HL-60 (cell line): Measurements from ENCODE around the gene UCN2.
A peak's percentile ranks its signal among the peaks of the same experiment; 100 is the strongest.

Source experiments
- DNase-seq, 2 experiments: peaks; one replicate each; pipeline ENCODE4 v3.0.0-alpha.2; 2010 to 2020; ENCODE audit warnings: low read depth in 1 of 2, low spot score in 1 of 2
- H3K27ac ChIP-seq: fragments of 250-450 bp; sonication (Bioruptor Pico); replicated peaks from 2 replicates; pipeline ENCODE4 v1.5.1; 2020; ENCODE audit warnings: mild to moderate bottlenecking, moderate library complexity
- H3K27me3 ChIP-seq: fragments of 250-450 bp; sonication (Bioruptor Pico); 2 replicates; pipeline ENCODE4 v1.5.1; 2021; ENCODE audit warnings: mild to moderate bottlenecking, moderate library complexity; ENCODE audit not compliant: insufficient read depth, poor library complexity, severe bottlenecking
- H3K4me3 ChIP-seq: replicated peaks from 2 replicates; pipeline ENCODE4 v1.5.1; 2011; ENCODE audit warnings: mild to moderate bottlenecking, control low read depth, low read length; ENCODE audit not compliant: insufficient read depth
- CTCF ChIP-seq: IDR thresholded peaks from one replicate; pipeline ENCODE4 v1.5.1; 2011; ENCODE audit warnings: low read length, control low read depth, inconsistent platforms; ENCODE audit not compliant: insufficient read depth
- GABPA ChIP-seq: IDR thresholded peaks from 2 replicates; pipeline ENCODE4 v1.6.1; 2012; ENCODE audit warnings: low read depth
- POLR2AphosphoS5 ChIP-seq: IDR thresholded peaks from 2 replicates; pipeline ENCODE4 v1.6.1; 2012; ENCODE audit warnings: low read depth
- REST ChIP-seq: IDR thresholded peaks from 2 replicates; pipeline ENCODE4 v1.6.1; 2012; ENCODE audit warnings: low read depth; ENCODE audit not compliant: insufficient replicate concordance
- SPI1 ChIP-seq: IDR thresholded peaks from 2 replicates; pipeline ENCODE4 v1.6.1; 2012; ENCODE audit warnings: low read depth, mild to moderate bottlenecking, borderline replicate concordance

UCN2 gene

GRCh38 chr3:48555949-48556795, 7.4 kb downstream of the UCN2 start:
- DNase-seq = no peak

DNA sequence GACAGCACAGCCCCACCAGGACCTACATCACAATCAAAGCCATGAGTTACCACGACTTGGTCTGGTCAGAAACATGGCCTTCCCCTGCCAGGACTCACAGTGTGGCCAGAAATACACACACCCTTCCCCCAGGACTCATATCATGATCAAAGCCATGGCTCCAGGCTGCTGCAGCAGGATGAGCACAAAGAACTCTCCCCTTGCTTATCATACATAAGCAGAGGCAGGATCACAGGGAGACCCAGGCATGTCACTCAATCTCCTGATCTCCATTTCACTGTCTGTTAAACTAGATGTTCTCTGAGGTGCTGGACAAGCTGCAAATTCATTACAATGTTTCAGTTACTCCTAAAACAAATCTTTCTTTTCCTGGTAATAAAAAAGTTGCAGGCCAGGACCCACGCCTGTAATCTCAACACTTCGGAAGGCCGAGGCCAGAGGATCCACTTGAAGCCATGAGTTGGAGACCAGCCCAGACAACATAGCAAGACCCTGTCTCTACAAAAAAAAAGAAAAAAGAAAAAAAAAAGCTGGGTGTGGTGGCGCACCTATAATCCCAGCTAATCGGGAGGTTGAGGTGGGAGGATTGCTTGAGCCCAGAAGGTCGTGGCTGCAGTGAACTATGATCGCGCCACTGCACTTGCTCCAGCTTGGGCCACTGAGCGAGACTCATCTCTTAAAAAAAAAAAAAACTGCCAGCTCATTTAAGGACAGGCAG, 8.2 kb downstream of the UCN2 start:
- H3K27ac ChIP-seq = no peak overlapping the region
- TF ChIP-seq REST (no peak), GABPA (no peak), SPI1 (no peak), POLR2AphosphoS5 (no peak), CTCF (no peak)
- peak overlapping the region; percentile 74; the same call in 1 of the 2 replicates for H3K4me3 ChIP-seq

More at GRCh38 chr3:48555949-48556795, 7.4 kb downstream of the UCN2 start:
- peak overlapping the region; percentile 74 for H3K4me3 ChIP-seq
- H3K27ac ChIP-seq = peak overlapping the region; percentile 92; the same call in 1 of the 2 replicates
- TF ChIP-seq POLR2AphosphoS5 (no peak), CTCF (no peak), GABPA (no peak), REST (no peak), SPI1 (no peak)
- H3K27me3 ChIP-seq = no peaks in the 10 kb centered on the region

DNA sequence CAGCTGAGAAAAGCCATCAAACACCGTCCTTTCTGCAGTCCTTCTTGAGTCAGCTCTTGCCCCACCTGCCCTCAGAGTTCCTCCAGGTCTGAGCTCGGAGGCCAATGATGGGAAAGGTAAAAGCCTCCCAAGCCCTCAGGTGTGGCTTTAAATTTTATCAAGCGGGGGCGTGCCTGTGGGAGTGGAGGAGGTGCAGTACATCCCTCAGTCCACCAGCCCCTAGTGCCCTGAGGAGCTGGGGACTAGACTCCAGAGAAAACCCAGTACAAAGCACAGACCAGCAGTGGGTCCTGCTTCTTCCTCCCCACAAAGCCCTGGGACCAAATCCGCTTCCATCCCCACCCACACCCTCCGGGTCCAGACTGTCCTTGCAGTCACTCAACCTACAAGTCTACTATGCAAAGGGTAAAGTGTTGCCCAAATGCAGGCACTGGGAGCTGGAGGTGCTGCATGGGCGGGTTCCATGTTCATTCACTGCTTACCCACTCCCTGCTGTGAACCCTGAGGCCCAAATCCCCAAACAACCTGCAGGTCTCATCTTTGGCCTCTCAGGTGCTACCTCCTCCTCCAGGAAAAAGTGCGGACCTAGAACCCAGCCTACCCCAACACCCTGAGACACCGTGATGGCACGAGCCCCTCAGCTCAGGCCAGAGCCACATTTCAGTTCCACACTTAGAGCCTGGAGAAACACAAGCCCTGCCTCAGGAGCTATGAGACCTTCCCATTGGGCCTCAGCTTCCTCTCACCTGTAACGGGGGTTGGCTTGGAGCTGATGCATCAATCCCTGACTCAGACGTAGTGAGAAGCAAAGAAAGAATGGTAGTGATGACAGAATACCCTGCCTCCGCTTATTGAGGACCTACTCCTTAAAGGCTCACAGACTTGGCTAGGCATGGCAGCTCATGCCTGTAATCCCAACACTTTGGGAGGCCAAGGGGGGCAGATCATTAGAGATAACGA, 9.4 kb downstream of the UCN2 start:
- no peak for TF ChIP-seq SPI1
- H3K27ac ChIP-seq = no peak overlapping the region
- no peak overlapping the region for H3K4me3 ChIP-seq
- no peaks in the 10 kb centered on the region for H3K27me3 ChIP-seq
- no peak for DNase-seq

More for the DNA sequence above, 8.2 kb downstream of the UCN2 start:
- no peaks in the 10 kb centered on the region for H3K27me3 ChIP-seq
- DNase-seq = no peak
